HUDEP-2 (cell line): ENCODE measurements around the gene FDX1.

Experiments used
- DNase-seq, 76 experiments: peaks; one replicate each; lab custom pipeline; 2025; ENCODE audit not compliant: unreplicated experiment in 76 of 76; lab: John Stamatoyannopoulos, UW

The FDX1 gene

GRCh38 chr11:110455718-110456117, 26.0 kb downstream of the FDX1 start:
- no peak for DNase-seq

GRCh38 chr11:110463153-110463552, 33.4 kb downstream of the FDX1 start:
- DNase-seq, result peak in 52 of 76 experiments; percentile 2 to 63 (median 30)

GRCh38 chr11:110465231-110465630, 35.5 kb downstream of the FDX1 start:
- DNase-seq, result peak in 16 of 76 experiments; percentile 0 to 54 (median 16)

DNA sequence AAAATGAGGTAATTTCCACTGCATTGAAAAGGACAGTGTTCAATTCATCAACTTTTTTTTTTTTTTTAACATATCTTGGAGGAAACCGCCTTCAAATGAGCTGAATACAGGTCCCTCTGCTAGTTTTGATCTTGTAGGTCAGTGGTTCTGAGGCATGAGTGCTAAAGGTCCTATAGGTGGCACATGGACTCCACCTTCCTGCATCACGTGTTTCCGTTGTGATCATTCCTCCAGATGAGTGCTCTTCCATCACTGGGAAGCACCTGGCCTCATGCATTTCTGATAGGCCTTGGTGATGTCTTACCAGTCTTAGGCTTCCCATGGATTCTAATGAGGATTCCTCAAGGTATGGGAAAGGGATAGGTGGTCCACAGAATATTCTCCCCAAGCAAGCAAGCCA, 37.8 kb downstream of the FDX1 start:
- no peak for DNase-seq

DNA sequence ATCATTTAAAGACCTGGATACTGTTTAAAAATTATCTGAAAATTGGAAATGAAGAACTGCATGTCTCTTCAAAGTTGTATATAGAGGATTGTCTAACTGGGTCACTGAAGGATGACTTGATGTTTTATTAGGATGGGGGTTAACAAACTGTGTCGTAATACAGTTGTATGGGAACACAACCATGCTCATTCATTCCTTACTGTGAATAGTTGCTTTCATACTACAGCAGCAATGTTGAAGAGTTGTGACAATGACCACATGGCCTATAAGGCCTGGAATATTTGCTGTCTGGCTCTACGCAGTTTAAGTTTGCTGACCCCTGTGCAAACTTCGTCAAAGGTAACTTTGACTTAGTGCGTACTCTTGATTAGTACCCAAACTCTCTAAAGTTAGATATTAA, 38.4 kb downstream of the FDX1 start:
- no peak for DNase-seq

GRCh38 chr11:110469127-110469526, 39.4 kb downstream of the FDX1 start:
- DNase-seq, result no peak

- DNase-seq, result no peak
Measured at GRCh38 chr11:110470716-110471115, 41.0 kb downstream of the FDX1 start.

GRCh38 chr11:110471371-110471770, 41.6 kb downstream of the FDX1 start:
- DNase-seq, result no peak

DNA sequence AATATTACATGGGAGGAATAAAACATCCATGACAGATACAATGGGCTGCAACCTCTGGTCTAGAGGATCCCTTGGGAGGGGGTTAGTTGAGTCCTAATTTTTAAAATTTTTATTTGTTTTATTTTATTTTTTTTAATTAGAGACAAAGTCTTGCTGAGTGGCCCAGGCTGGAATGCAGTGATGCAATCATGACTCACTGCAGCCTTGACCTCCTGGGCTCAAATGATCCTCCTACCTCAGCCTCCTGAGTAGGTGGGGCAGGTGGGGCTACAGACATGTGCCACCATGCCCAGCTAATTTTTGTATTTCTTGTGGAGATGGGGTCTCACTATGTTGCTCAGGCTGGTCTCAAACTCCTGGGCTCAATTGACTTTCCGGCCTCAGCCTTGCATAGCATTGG, 43.1 kb downstream of the FDX1 start:
- DNase-seq, result no peak

DNA sequence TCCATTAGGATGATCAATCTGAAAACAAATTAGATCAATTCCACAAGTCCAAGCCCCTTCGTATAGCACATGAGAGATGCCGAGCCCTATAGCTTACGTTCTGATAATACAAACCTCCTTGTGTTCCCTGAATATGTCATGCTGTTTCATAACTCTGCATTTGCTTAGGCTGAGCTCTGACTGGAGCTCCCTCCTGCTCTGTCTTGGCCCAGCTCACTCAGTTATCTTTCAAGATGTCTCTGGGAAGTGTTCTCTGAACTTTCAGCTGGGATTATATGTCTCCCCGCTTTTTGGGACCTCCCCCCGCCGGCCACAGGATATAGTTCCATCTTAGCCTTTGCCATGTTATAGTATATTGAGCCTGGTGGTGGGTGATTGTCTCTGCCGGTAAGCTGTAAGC, 44.0 kb downstream of the FDX1 start:
- DNase-seq, result no peak

- DNase-seq, result no peak
Measured at GRCh38 chr11:110474578-110474977, 44.8 kb downstream of the FDX1 start.

DNA sequence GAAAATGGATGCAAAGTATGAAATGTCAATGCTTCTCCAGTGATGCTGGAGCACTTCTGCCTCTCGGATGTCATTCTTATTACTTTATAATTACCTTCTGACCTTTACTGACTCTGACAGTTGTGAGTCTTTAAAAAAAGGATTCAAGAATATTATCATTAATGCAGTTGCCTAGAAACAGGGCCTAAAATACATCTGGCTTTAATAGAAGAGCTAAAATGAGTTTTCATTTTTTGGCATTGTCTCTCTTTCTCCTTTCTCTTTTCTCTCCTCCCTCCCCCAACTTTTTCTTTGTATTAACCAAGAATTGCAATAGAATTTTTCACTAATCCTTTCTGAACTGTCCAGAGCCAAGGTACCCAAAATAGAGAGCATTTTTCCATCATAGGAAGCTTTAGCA, 45.9 kb downstream of the FDX1 start:
- no peak for DNase-seq

GRCh38 chr11:110478410-110478809, 48.7 kb downstream of the FDX1 start:
- DNase-seq, result no peak

DNA sequence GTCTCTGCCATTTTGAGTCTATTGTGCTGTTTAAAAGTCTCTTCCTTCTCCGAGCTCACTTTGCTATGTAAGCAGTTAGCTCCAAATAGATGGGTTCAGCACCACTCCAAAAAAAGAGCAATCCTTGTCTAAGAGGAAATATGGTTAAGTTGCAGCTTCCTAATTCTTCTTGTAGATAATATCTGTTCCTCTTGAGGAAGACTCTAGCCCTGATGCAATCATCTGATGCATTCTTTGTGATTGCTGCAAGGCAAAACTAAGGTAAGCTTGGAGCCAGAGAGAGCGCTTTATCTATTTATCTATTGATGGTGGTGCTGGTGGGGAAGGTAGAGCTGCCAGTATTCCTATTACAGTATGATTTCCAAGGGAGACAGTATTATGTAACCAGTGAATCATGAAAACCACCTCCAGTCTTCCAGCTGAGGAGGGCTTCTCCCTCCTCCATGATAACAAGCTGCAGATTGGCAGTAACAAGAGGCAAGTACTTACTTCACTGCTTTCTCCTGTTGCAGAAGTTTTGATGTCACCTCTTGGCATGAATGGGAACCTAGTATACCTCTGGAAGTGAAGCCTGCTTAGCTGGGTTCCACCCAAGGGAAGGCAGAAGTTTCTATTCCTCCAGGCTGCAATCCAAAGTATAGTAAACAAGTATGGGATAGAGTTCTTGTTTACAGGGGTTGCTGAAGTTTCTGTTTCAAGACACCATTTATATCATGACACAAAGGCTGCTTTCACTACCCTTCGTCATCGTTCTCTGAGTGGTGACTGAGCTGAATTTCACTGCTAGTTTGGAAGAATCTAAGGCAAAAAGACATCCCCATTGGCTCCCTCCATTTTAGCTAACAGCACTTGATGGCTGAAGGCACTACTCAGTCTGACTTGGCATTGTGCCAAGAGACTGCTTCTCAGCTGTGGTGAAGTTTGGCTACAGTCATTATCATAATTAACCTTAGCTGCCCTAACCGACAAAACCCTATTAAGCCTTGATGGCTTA, 49.7 kb downstream of the FDX1 start:
- peak in 1 of 76 experiments; percentile 6 for DNase-seq

DNA sequence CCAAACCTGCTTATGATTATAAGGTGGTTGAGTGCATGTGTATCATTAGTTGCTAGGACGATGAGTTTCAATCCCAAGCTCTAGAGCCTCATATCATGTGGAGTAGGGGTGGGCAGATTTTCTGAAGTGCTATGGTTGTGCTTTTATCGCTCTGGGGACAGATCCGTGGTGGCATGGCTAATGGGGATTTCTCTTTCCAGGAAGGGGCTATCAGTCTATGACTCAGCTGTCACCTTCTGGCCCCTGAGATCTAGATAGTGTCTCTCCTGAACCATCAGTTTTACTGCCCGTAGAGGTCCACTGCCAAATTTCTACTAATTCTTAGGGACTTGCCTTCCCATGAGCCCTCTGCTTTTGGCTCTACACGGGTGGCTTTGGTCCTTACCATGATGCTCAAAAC, 51.8 kb downstream of the FDX1 start:
- no peak for DNase-seq

GRCh38 chr11:110486156-110486555, 56.4 kb downstream of the FDX1 start:
- no peak for DNase-seq

GRCh38 chr11:110488446-110488845, 58.7 kb downstream of the FDX1 start:
- DNase-seq, result no peak

- no peak for DNase-seq
Measured at GRCh38 chr11:110490886-110491285, 61.1 kb downstream of the FDX1 start.

DNA sequence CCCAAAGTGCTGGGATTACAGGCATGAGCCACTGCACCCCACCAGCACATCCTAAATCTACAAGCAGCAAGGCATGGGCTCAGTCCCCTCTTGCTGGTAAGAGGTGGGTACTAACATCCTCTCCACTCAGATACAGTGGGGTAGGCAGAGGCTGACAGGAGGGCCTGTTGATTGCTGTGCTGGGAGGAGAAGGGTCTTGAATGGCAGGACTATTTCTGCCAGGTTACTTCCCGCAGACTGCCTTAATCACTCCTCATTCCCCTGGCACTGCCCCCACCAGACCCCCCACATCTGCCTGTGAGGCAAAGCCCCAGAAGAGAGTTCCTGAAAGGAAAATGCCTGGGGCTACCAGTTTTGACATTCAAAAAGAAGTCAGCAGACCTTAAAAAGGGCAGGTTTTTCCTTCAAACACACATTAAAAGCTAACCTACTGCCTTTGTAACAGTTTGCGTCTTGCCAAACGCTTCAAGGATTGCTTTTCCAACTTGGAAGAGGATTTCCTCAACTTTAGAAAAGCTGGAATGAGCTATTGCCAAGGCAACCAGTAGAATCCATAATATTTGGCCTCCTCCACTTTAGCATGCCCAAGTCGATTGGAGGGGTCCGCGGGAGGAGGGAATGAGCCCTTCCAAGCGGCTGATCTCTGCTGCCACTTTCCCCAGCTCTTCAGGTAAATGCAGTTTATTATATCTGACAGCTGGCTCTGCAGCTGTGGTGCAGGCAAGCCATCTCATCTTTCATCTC, 62.0 kb downstream of the FDX1 start:
- no peak for DNase-seq

DNA sequence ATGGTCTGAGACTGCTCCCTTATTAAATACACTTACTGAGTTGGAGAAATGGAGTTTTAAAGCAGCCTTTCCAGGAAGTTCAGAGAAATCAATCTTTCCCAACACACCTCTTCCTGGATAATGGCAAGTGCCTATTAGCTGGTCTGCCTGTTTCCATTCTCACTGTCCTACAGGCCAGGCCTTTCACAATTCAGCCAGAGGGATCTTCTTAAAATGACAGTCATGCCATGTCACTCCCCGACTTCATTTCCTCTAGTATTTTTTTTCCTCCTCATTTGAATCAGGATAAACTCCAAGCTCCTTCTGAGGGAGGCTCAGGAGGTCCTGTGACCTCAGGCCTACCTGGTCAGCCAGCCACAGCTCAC, 62.6 kb downstream of the FDX1 start:
- no peak for DNase-seq

- DNase-seq, result no peak
Measured at GRCh38 chr11:110493346-110493745, 63.6 kb downstream of the FDX1 start.
